Neural cell (in vitro differentiated cells): ENCODE data around the gene SLC4A9.

Source experiments
- EZH2 ChIP-seq: fragments of 200-600, 300-800 bp; shearing (Covaris generic), sonication (generic); IDR thresholded peaks from 2 replicates; pipeline ENCODE4 v1.6.1; 2014; ENCODE audit warnings: antibody characterized with exemption, low read length, borderline replicate concordance, mild to moderate bottlenecking; ENCODE audit not compliant: insufficient read depth, poor library complexity, severe bottlenecking
- TF ChIP-seq, protein P1 (sequence below): fragments of 450-650 bp; IDR thresholded peaks from 2 replicates; pipeline ENCODE4 v1.5.1; 2014; ENCODE audit warnings: antibody characterized with exemption, mild to moderate bottlenecking, moderate library complexity; ENCODE audit not compliant: poor library complexity, severe bottlenecking

DNA sequence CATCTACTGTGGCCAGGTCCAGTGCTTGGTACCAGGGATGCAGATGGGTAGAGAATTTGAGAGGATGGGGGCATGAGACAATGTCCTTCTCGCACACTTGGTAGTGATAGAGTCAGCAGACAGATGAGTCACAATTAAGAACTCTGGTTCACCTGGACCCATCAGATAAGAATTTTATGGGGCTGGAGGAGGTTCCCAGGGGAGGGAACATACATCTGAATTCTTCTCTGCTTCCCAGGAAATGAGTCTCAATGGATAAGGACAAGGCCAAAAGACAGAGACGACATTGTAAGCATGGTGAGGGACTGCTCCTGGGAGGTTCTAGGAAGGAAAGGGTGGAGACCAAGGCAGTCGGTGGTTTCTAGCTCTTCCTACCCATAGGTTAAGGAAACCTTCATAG is 5.3 kb downstream of the SLC4A9 start:
- no peak for TF ChIP-seq EZH2
- TF ChIP-seq, protein P1, sequence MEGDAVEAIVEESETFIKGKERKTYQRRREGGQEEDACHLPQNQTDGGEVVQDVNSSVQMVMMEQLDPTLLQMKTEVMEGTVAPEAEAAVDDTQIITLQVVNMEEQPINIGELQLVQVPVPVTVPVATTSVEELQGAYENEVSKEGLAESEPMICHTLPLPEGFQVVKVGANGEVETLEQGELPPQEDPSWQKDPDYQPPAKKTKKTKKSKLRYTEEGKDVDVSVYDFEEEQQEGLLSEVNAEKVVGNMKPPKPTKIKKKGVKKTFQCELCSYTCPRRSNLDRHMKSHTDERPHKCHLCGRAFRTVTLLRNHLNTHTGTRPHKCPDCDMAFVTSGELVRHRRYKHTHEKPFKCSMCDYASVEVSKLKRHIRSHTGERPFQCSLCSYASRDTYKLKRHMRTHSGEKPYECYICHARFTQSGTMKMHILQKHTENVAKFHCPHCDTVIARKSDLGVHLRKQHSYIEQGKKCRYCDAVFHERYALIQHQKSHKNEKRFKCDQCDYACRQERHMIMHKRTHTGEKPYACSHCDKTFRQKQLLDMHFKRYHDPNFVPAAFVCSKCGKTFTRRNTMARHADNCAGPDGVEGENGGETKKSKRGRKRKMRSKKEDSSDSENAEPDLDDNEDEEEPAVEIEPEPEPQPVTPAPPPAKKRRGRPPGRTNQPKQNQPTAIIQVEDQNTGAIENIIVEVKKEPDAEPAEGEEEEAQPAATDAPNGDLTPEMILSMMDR: no peak
